ENCODE measurements around the gene ATF6. TPM values are rescaled to one million over a fixed set of nuclear protein-coding genes. Genes with fewer than 3 reads are reported as not detected.

Gene ATF6
- total RNA-seq, 2 donors from 2014 or later = 17.9 to 19.9 TPM

GRCh38 chr1:161770250-161770649, 4.1 kb downstream of the ATF6 start:
- Histone ChIP-seq H3K4me1 (peaks cover 0 to 35% of the 10 kb centered on the region in 2 donors), H3K27me3 (no peaks in the 10 kb centered on the region), H3K27ac (no peak overlapping the region), H3K4me3 (no peak overlapping the region), H3K9me3 (no peaks in the 10 kb centered on the region), H3K36me3 (no peaks in the 10 kb centered on the region)
- DNase-seq (ENCODE audit: low spot score) = no peak
- no peak for TF ChIP-seq CTCF (IDR thresholded peaks at IDR 0.05)

GRCh38 chr1:161771161-161771560, 5.0 kb downstream of the ATF6 start:
- no peak overlapping the region for H3K27ac ChIP-seq
- no peaks in the 10 kb centered on the region for H3K27me3 ChIP-seq
- H3K36me3 ChIP-seq = no peaks in the 10 kb centered on the region
- no peaks in the 10 kb centered on the region for H3K9me3 ChIP-seq
- no peak for DNase-seq (ENCODE audit: low spot score)
- no peak for TF ChIP-seq CTCF (IDR thresholded peaks at IDR 0.05)
- no peak overlapping the region for H3K4me3 ChIP-seq
- H3K4me1 ChIP-seq = peaks cover 0 to 35% of the 10 kb centered on the region in 2 donors

- Histone ChIP-seq H3K27me3 (no peaks in the 10 kb centered on the region), H3K27ac (peak overlapping the region in 1 of 2 donors; percentile 24), H3K36me3 (no peaks in the 10 kb centered on the region), H3K4me3 (no peak overlapping the region), H3K9me3 (no peaks in the 10 kb centered on the region), H3K4me1 (peaks cover 0 to 30% of the 10 kb centered on the region in 2 donors)
- no peak for DNase-seq (ENCODE audit: low spot score)
- no peak for TF ChIP-seq CTCF (IDR thresholded peaks at IDR 0.05)
These were observed 5.9 kb downstream of the ATF6 start for GRCh38 chr1:161771973-161772372.

GRCh38 chr1:161772397-161772796, 6.3 kb downstream of the ATF6 start:
- Histone ChIP-seq H3K4me1 (peaks cover 0 to 26% of the 10 kb centered on the region in 2 donors), H3K27me3 (no peaks in the 10 kb centered on the region), H3K36me3 (no peaks in the 10 kb centered on the region), H3K9me3 (no peaks in the 10 kb centered on the region), H3K27ac (no peak overlapping the region), H3K4me3 (no peak overlapping the region)
- DNase-seq (ENCODE audit: low spot score) = no peak
- TF ChIP-seq CTCF (IDR thresholded peaks at IDR 0.05) = no peak

- Histone ChIP-seq H3K9me3 (no peaks in the 10 kb centered on the region), H3K4me1 (peaks cover 0 to 13% of the 10 kb centered on the region in 2 donors), H3K4me3 (no peak overlapping the region), H3K27ac (no peak overlapping the region), H3K27me3 (no peaks in the 10 kb centered on the region), H3K36me3 (no peaks in the 10 kb centered on the region)
- no peak for DNase-seq (ENCODE audit: low spot score)
- no peak for TF ChIP-seq CTCF (IDR thresholded peaks at IDR 0.05)
These were observed 7.7 kb downstream of the ATF6 start for GRCh38 chr1:161773791-161774190.

GRCh38 chr1:161777261-161777660, 11.1 kb downstream of the ATF6 start:
- Histone ChIP-seq H3K4me3 (no peak overlapping the region), H3K4me1 (peaks cover 0 to 3% of the 10 kb centered on the region in 2 donors), H3K9me3 (no peaks in the 10 kb centered on the region), H3K36me3 (peaks cover 7% of the 10 kb centered on the region), H3K27me3 (no peaks in the 10 kb centered on the region), H3K27ac (no peak overlapping the region)
- TF ChIP-seq CTCF (IDR thresholded peaks at IDR 0.05) = no peak
- DNase-seq (ENCODE audit: low spot score) = no peak

Measured in right atrium auricular region (tissue), 2 donors.